K562 (cell line): Measurements from ENCODE around the gene RHOB. TPM values are rescaled to one million over a fixed set of nuclear protein-coding genes. Genes with fewer than 3 reads are reported as not detected.

Source experiments
- ELF4 ChIP-seq: fragments of 450-650 bp; formaldehyde crosslinking; IDR thresholded peaks from 2 replicates; pipeline ENCODE4 v1.4.0; 2022; ENCODE audit warnings: missing genetic modification characterization
- ELK1 ChIP-seq: sonication (generic); formaldehyde crosslinking; IDR thresholded peaks from 2 replicates; pipeline ENCODE4 v1.8.1; 2022; ENCODE audit warnings: missing genetic modification reagents
- EP300 ChIP-seq: IDR thresholded peaks from 2 replicates; pipeline ENCODE4 v1.6.1; 2012; ENCODE audit warnings: low read length, improper control_type of control experiment
- MEF2A ChIP-seq: IDR thresholded peaks from 2 replicates; pipeline ENCODE4 v1.6.1; 2011; ENCODE audit warnings: low read depth, mild to moderate bottlenecking, low read length, moderate library complexity; ENCODE audit not compliant: control insufficient read depth
- NR0B1 ChIP-seq: fragments of 450-650 bp; IDR thresholded peaks from one replicate; pipeline ENCODE4 v1.6.1; 2018; ENCODE audit warnings: mild to moderate bottlenecking, moderate library complexity; ENCODE audit not compliant: partially characterized antibody
- POLR2A ChIP-seq: fragments of 450-650 bp; conservative IDR thresholded peaks from 2 replicates; pipeline ENCODE4 v1.6.1; 2016
- POLR2AphosphoS5 ChIP-seq: IDR thresholded peaks from 2 replicates; pipeline ENCODE4 v1.6.1; 2011; ENCODE audit warnings: mild to moderate bottlenecking, low read depth, low read length, moderate library complexity; ENCODE audit not compliant: control insufficient read depth, insufficient read depth
- POLR2B ChIP-seq: fragments of 450-650 bp; IDR thresholded peaks from 2 replicates; pipeline ENCODE4 v1.6.1; 2018; ENCODE audit warnings: low read depth; ENCODE audit not compliant: partially characterized antibody
- RBFOX2 ChIP-seq: fragments of 200-400 bp; formaldehyde crosslinking; IDR thresholded peaks from 2 replicates; pipeline ENCODE4 v1.6.1; 2017; ENCODE audit warnings: low read depth, mild to moderate bottlenecking, low read length, moderate library complexity
- RBM22 ChIP-seq: fragments of 200-400 bp; formaldehyde crosslinking; IDR thresholded peaks from 2 replicates; pipeline ENCODE4 v1.6.1; 2018; ENCODE audit warnings: low read length, low read depth; ENCODE audit not compliant: poor library complexity, severe bottlenecking
- SIRT6 ChIP-seq: IDR thresholded peaks from one replicate; pipeline ENCODE4 v1.6.1; 2012; ENCODE audit warnings: low read depth, mild to moderate bottlenecking, control low read depth, inconsistent platforms, low read length, moderate library complexity
- SMAD4 ChIP-seq: fragments of 250-450 bp; sonication (Bioruptor Pico); conservative IDR thresholded peaks from 2 replicates; pipeline ENCODE4 v1.8.0; 2021; ENCODE audit warnings: inconsistent platforms, mild to moderate bottlenecking, moderate library complexity
- SUPT5H ChIP-seq: fragments of 450-650 bp; IDR thresholded peaks from 2 replicates; pipeline ENCODE4 v1.6.1; 2016
- TCFL5 ChIP-seq: fragments of 250-450 bp; sonication (Bioruptor Pico); conservative IDR thresholded peaks from 2 replicates; pipeline ENCODE4 v1.6.1; 2021; ENCODE audit warnings: mild to moderate bottlenecking, moderate library complexity, matching md5 sums
- VEZF1 ChIP-seq: fragments of 200-800 bp; sonication (Bioruptor generic); IDR thresholded peaks from 2 replicates; pipeline ENCODE4 v1.6.1; 2017; ENCODE audit warnings: missing genetic modification characterization, missing compliant biosample characterization
- ZNF311 ChIP-seq: fragments of 250-450 bp; sonication (Bioruptor Pico); IDR thresholded peaks from 2 replicates; pipeline ENCODE4 v1.4.0; 2020; ENCODE audit warnings: mild to moderate bottlenecking, moderate library complexity
- ZNF696 ChIP-seq: fragments of 250-450 bp; sonication (Bioruptor Pico); conservative IDR thresholded peaks from 2 replicates; pipeline ENCODE4 v1.4.0; 2020; ENCODE audit warnings: mild to moderate bottlenecking, moderate library complexity
- ZSCAN29 ChIP-seq: fragments of 450-650 bp; IDR thresholded peaks from 2 replicates; pipeline ENCODE4 v1.6.1; 2017
- polyA plus RNA-seq, 8 experiments: library from polyadenylated mRNA; depleted of rRNA in 4 of 8; stranded (reverse) in 5 of 8; unstranded in 3 of 8; fragments of >200 nt; fragmentation: Nextera tagmentation in 2 of 8; fragmentation: Illumina TruSeq in 1 of 8; extraction: Ambion mirVana in 2 of 8; extraction: Trizol in 1 of 8; gene quantifications; 2 replicates each; pipeline versions ENCODE4 v1.2.1 to v1.2.3, GENCODE V29; 2011 to 2014; ENCODE audit warnings: inconsistent platforms in 1 of 8, missing spikeins in 1 of 8
- total RNA-seq, 7 experiments: library from RNA; depleted of rRNA in 6 of 7; stranded (reverse); fragments of >200 nt in 6 of 7; fragmentation: Illumina TruSeq in 2 of 7; extraction: Trizol in 2 of 7; gene quantifications; 2 replicates each; pipeline versions ENCODE4 v1.2.1 to v1.2.3, GENCODE V29; 2011 to 2021; ENCODE audit warnings: low replicate concordance in 1 of 7
- TF ChIP-seq, protein P1 (sequence below): sonication (generic); formaldehyde crosslinking; IDR thresholded peaks from 2 replicates; pipeline ENCODE4 v1.8.1; 2023; ENCODE audit warnings: mild to moderate bottlenecking, missing genetic modification reagents
- TF ChIP-seq, protein P2 (sequence below), 3 experiments: IDR thresholded peaks in 2 of 3; conservative IDR thresholded peaks in 1 of 3; 2 replicates each; pipeline ENCODE4 v1.5.1; 2011 to 2012; ENCODE audit warnings: low read length in 3 of 3, mild to moderate bottlenecking in 3 of 3, control low read depth in 2 of 3, improper control_type of control experiment in 1 of 3, inconsistent platforms in 1 of 3, low read depth in 1 of 3, mixed read lengths in 1 of 3, moderate library complexity in 1 of 3; ENCODE audit not compliant: insufficient read depth in 2 of 3

The RHOB gene
- total and polyA plus RNA-seq, 9 of the 15 experiments (the other 6 are each of a cell fraction or from before 2014, with no cell fraction given) = 0.07 to 4.8 (median 1.1) TPM

- no peak for TF ChIP-seq ELK1
- peak; percentile 95 for TF ChIP-seq RBFOX2
- 0 out of 2 replicates have a peak, but pooled peaks have one; percentile 19 for TF ChIP-seq SMAD4
- no peak for TF ChIP-seq ZSCAN29
- TF ChIP-seq VEZF1 (CRISPR knock-in tag) = peak; percentile 56
- TF ChIP-seq RBM22 = no peak
- TF ChIP-seq SUPT5H = peak; percentile 40; the same call in 1 of the 2 replicates
- TF ChIP-seq SIRT6 = no peak
- TF ChIP-seq POLR2B = peak; percentile 33
- no peak for TF ChIP-seq NR0B1
- TF ChIP-seq MEF2A = peak; percentile 74
- TF ChIP-seq EP300 = no peak
- no peak for TF ChIP-seq ZNF696 (CRISPR knock-in tag)
- peak; percentile 49; the same call in 1 of the 2 replicates for TF ChIP-seq POLR2AphosphoS5
- TF ChIP-seq ELF4 = no peak
- no peak for TF ChIP-seq ZNF311 (CRISPR knock-in tag)
- TF ChIP-seq TCFL5 (CRISPR knock-in tag) = no peak
- TF ChIP-seq, protein P1, sequence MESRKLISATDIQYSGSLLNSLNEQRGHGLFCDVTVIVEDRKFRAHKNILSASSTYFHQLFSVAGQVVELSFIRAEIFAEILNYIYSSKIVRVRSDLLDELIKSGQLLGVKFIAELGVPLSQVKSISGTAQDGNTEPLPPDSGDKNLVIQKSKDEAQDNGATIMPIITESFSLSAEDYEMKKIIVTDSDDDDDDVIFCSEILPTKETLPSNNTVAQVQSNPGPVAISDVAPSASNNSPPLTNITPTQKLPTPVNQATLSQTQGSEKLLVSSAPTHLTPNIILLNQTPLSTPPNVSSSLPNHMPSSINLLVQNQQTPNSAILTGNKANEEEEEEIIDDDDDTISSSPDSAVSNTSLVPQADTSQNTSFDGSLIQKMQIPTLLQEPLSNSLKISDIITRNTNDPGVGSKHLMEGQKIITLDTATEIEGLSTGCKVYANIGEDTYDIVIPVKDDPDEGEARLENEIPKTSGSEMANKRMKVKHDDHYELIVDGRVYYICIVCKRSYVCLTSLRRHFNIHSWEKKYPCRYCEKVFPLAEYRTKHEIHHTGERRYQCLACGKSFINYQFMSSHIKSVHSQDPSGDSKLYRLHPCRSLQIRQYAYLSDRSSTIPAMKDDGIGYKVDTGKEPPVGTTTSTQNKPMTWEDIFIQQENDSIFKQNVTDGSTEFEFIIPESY (CRISPR knock-in tag) = no peak
- TF ChIP-seq, protein P2, sequence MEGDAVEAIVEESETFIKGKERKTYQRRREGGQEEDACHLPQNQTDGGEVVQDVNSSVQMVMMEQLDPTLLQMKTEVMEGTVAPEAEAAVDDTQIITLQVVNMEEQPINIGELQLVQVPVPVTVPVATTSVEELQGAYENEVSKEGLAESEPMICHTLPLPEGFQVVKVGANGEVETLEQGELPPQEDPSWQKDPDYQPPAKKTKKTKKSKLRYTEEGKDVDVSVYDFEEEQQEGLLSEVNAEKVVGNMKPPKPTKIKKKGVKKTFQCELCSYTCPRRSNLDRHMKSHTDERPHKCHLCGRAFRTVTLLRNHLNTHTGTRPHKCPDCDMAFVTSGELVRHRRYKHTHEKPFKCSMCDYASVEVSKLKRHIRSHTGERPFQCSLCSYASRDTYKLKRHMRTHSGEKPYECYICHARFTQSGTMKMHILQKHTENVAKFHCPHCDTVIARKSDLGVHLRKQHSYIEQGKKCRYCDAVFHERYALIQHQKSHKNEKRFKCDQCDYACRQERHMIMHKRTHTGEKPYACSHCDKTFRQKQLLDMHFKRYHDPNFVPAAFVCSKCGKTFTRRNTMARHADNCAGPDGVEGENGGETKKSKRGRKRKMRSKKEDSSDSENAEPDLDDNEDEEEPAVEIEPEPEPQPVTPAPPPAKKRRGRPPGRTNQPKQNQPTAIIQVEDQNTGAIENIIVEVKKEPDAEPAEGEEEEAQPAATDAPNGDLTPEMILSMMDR (IDR thresholded peaks at IDR 0.05 in 2 of 3, conservative IDR thresholded peaks at IDR 0.05 in 1 of 3; ENCODE audit: insufficient read depth in 2 of 3, low read depth in 1 of 3, low read length in 3 of 3) = no peak
- peak; percentile 72 for TF ChIP-seq POLR2A
Observed at GRCh38 chr2:20446917-20447436, at the start of gene RHOB (continued).
